Liver (tissue), 3 donors: ENCODE data around the gene ENPP3.

ENCODE experiments used
- ATF3 ChIP-seq: IDR thresholded peaks from 2 replicates; pipeline ENCODE4 v1.6.1; 2016; ENCODE audit warnings: antibody characterized with exemption
- CTCF ChIP-seq: fragments of 150-350 bp; IDR thresholded peaks from 2 replicates; pipeline ENCODE4 v1.5.1; 2017; ENCODE audit warnings: improper control_type of control experiment, low read depth, low read length; ENCODE audit not compliant: missing input control
- FOXA1 ChIP-seq: IDR thresholded peaks from 2 replicates; pipeline ENCODE4 v1.6.1; 2016; ENCODE audit warnings: antibody characterized with exemption
- GABPA ChIP-seq, 2 donors: IDR thresholded peaks in 1 of 2; conservative IDR thresholded peaks in 1 of 2; 2 replicates each; pipeline ENCODE4 v1.6.1; 2016; ENCODE audit warnings: antibody characterized with exemption in 2 of 2, mild to moderate bottlenecking in 1 of 2, moderate library complexity in 1 of 2
- HNF4G ChIP-seq: IDR thresholded peaks from 2 replicates; pipeline ENCODE4 v1.6.1; 2016; ENCODE audit warnings: antibody characterized with exemption
- JUND ChIP-seq, 2 donors: IDR thresholded peaks; 2 replicates each; pipeline ENCODE4 v1.6.1; 2016; ENCODE audit warnings: antibody characterized with exemption in 2 of 2
- MAX ChIP-seq: IDR thresholded peaks from 2 replicates; pipeline ENCODE4 v1.6.1; 2016; ENCODE audit warnings: antibody characterized with exemption
- NR2F2 ChIP-seq: IDR thresholded peaks from 2 replicates; pipeline ENCODE4 v1.6.1; 2016; ENCODE audit warnings: antibody characterized with exemption
- RAD21 ChIP-seq, 2 donors: IDR thresholded peaks; 2 replicates each; pipeline ENCODE4 v1.6.1; 2016; ENCODE audit warnings: antibody characterized with exemption in 2 of 2, mild to moderate bottlenecking in 2 of 2
- REST ChIP-seq: IDR thresholded peaks from 2 replicates; pipeline ENCODE4 v1.6.1; 2016; ENCODE audit warnings: antibody characterized with exemption, mild to moderate bottlenecking
- SP1 ChIP-seq: IDR thresholded peaks from 2 replicates; pipeline ENCODE4 v1.6.1; 2018; ENCODE audit warnings: antibody characterized with exemption, mild to moderate bottlenecking
- TAF1 ChIP-seq: conservative IDR thresholded peaks from 2 replicates; pipeline ENCODE4 v1.6.1; 2016; ENCODE audit warnings: antibody characterized with exemption, mild to moderate bottlenecking
- YY1 ChIP-seq: IDR thresholded peaks from 2 replicates; pipeline ENCODE4 v1.6.1; 2016; ENCODE audit warnings: antibody characterized with exemption, mild to moderate bottlenecking
- ZBTB33 ChIP-seq: IDR thresholded peaks from 2 replicates; pipeline ENCODE4 v1.6.1; 2016; ENCODE audit warnings: antibody characterized with exemption
- donor health status: healthy.
- donor health status: healthy.

- no peak for TF ChIP-seq CTCF
- no peak for TF ChIP-seq YY1
- no peak for TF ChIP-seq ZBTB33
- no peak for TF ChIP-seq MAX
- TF ChIP-seq ATF3: no peak
- no peak for TF ChIP-seq JUND (IDR thresholded peaks at IDR 0.05)
- TF ChIP-seq REST: no peak
- no peak for TF ChIP-seq RAD21 (IDR thresholded peaks at IDR 0.05)
- TF ChIP-seq GABPA (IDR thresholded peaks at IDR 0.05 in 1 of 2, conservative IDR thresholded peaks at IDR 0.05 in 1 of 2): no peak
- no peak for TF ChIP-seq FOXA1
- TF ChIP-seq SP1: no peak
- no peak for TF ChIP-seq NR2F2
- TF ChIP-seq HNF4G: no peak
- no peak for TF ChIP-seq TAF1
These were observed 141.1 kb downstream of the ENPP3 start for GRCh38 chr6:131778169-131778568.
